Myocyte (in vitro differentiated cells): Measurements from ENCODE around the gene MINDY4B. TPM values are rescaled to one million over a fixed set of nuclear protein-coding genes. Genes with fewer than 3 reads are reported as not detected.

Experiments
- DNase-seq: peaks from one replicate; pipeline ENCODE4 v3.0.0-alpha.2; 2012; ENCODE audit warnings: low read depth
- polyA plus RNA-seq: library from polyadenylated mRNA; unstranded; fragments of >200 nt; gene quantifications from one replicate; pipeline ENCODE4 v1.2.1, GENCODE V29; 2012; ENCODE audit warnings: missing spikeins
- total RNA-seq: library from RNA; depleted of rRNA; stranded (reverse); fragments of >200 nt; gene quantifications from 2 replicates; pipeline ENCODE4 v1.2.3, GENCODE V29; 2014

The MINDY4B gene
- total RNA-seq = not detected in 2 replicates
- polyA plus RNA-seq = not detected

DNA sequence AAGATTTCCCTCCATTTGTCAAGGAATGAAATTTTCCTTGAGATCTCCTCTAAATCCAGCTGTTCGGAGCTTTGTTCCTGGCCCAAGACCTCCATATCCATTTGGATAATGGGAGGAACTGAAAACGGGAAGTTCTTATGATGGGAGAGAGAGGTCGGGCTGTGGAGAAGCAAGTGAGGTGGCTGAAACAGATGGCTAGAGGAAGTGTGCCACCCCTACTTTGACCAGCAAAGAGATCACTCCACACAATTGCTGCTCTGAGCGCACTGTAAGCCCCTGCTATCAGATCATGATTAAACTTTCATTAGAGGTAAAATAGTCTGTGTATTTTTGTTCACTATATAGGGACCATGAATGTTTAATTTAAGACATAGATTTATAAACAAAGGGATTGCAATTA lies at the start of gene MINDY4B:
Gene MINDY4B (minus strand): TSS at position 101 of the 400 bp plus-strand sequence. CDS start 0 bp downstream, at position 101.
- no peak for DNase-seq

DNA sequence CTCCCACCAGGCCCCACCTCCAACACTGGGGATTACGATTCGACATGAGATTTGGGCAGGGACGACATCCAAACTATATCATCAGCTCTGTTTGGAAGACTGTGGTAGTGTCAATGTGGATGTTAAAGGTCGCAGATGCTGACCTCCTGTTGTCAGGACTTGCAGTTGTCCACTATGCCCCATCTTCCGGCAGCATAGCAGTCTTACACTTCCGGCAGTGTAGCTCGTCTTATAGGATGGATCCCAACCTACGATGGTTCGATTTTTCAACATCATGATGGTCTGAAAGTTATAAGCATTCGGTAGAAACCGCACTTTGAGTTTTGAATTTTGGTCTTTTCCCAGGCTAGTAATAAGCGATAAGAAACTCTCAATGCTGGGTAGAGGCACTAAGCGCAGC lies 46.7 kb upstream of the MINDY4B start:
- DNase-seq = no peak

DNA sequence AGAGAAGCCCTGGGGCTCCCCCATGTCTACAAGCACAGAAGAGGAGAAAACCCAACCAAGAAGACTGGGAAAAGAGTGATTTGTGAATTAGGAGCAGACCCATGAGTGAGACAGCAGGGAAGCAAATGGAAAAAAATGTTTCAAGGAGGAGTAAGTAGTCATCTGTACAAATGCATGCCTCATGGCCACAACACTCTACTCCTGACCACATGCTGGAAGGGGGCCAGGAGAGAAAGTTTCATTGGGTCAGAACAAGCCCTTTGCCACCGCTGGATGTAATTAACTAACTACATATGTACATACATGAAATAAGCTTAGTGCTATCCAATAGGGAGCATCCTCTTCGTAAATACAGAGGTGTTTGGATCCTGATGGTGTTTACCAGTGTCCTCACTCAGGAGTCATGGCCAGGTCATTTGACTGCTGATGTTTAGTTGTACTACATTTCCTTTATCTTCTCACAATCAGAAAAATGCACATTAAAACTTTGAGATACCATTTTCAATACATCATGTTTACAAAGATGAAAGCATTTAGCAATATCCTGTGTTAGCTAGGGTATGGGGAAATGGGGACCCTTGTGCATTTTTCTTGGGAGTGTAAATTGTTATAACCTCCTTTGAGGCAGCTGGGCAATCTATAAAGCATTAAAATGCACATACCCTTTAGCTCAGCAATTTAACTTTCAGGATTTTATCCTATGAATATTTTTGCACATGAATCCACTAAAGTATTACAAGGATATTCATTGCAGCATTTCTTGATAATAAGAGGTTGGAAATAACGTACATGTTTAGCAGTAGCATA lies 40.2 kb upstream of the MINDY4B start:
- peak; percentile 61 for DNase-seq

DNA sequence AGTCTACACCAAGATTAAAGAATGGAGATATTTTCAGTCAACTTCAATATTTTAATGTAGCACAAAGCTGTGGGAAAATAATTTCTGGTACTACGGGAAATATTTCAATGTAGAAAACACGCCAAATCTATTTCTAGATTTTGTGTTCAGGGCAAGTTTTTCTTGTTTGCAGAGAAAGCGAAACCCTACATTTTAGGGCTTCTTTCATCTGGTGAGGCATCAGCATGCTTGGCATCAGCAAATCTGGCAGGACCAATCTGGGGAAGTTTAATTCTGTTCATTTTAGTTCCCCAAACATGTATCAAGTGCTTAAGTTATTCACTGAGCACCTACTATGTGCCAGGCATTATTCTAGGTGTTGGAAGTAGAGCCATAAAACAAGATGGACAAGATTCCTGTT lies 37.0 kb upstream of the MINDY4B start:
- DNase-seq = no peak

DNA sequence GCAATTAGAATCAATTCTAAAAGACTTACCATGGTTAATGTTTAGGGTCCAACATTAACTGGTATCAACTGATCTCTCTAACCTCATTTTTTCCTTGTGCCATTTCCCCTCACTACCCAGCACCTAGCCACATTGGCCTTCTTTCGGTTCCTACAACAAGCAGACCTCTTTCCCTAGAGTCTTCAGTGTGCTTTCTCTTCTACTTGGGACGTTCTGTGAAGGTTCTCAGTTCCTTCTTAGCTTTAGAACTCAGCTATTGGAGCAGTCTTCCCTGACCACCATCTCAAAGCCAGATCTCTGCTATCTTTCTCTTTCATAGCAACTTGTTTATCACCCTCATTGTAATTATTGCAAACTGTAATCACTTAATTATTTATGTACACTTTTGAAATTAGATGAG lies 31.5 kb upstream of the MINDY4B start:
- no peak for DNase-seq

DNA sequence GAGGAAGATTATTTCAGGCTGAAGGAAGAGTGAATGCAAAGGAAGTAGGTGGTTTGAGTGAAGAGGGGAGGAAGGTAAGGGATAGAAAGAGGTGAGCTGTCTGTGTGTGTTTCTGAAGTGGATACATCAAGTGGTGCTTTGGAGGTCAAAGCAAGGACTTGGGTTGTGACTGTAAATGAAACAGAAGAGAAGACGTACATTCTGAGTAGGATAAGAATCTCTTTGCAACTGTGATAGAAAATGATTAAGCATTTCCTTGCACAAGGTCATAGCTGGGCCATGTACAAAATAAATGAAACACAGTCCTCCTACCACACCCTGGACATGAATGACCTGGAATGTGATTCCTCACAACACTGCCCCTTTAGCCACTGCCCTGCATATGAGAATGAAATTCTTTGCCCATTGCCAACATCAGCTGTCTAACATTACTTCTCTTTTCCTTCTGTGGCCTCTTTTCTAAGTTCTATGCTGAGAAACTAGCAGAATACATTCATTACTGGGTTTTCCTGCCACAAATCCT lies 28.3 kb upstream of the MINDY4B start:
- DNase-seq = peak; percentile 19

DNA sequence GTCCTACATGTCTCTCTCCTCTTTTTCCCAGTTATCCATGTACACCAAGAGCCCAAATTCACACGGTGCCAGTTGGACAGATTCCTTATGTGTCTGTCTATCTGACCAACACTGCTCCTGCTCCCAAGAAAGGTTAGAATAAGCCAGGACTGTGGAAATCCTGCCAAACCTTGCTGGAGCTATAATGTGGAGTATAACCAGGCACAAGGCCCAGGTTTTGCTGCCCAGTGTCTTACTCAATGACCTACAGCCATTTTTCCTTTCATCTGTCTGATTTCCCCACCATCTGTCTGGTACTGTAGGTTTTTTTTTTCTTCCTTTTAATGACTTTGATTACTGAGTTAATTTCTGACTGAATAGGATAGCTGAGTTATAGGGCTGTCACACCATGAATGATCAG lies 26.5 kb upstream of the MINDY4B start:
- no peak for DNase-seq

DNA sequence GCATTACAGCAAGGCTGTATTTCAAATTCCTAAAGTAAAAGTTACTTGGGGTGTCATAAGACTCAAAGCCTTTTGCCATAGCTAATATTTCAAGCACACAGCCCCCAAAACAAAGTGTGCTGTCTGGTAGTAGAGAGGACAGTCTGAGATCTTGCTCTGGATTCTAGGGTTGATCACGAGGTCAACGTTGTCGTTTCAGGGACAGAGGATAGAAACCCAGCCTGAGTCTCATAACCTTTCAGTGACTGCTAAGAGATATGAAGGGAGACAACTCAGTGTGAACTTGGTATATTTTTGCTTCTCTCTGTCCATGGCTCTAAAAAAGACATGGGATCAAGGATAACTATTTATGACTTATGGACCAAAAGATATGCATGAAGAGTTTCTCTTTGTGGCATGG lies 25.6 kb upstream of the MINDY4B start:
- DNase-seq = no peak

DNA sequence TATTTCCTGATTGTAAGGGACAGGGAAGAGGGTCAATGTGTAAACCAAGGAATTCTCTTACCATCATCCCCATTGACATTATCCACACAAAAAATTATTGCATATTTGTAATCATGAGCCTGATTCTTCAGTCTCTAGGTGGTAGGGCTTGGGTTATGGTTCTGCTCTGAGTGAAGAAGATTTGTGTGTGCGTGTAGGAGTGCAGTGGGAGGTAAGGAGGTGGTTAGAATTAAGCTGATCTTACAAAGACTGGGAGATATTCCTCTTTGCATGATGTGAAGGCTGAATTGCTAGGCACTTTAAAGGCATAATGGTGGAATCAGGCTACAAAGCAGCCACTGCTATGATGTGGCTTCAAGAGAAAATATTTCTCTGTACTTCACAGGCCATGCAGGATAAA lies 23.0 kb upstream of the MINDY4B start:
- DNase-seq = no peak

DNA sequence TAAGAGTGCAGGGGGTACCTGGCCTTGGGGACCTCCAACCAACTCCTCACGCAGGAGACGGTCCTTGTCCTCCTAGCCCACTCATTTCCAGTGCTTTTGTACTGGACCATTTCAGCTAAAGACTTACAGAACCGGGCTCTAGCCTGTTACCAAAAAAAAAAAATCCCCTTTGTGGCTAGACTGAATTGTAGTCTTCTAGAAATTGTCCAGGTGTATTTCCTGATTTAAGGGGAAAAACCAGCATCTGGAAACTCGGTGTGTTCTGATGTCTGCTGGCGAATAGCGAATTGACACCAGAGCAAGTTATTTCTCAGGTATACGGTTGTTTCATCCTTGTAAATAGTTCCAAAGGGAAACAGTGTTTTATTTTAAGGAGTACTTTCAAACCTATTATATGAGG lies 21.1 kb upstream of the MINDY4B start:
- DNase-seq = no peak

DNA sequence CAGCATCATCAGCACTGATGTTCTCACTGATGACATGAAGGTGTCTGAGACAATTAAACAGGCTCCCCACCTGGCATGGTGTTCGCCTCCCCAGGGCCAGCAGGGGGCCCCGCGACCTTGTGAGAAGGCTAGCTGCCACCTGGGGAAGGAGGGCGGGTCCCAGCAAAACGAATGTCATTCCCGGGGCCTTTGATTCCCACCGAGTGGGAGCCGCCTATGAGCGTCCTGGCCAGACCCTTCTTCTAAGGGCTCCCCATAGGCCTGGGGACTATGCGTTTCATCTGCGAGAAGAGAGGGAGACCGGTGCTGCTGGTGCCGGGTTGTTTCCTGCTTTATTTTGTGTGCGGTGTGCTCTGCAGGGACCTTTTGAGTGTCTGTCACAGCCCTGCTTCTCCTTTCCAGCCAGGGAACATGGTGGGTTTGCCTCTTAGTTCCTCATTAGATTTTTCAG lies 20.5 kb upstream of the MINDY4B start:
- peak; percentile 26 for DNase-seq

DNA sequence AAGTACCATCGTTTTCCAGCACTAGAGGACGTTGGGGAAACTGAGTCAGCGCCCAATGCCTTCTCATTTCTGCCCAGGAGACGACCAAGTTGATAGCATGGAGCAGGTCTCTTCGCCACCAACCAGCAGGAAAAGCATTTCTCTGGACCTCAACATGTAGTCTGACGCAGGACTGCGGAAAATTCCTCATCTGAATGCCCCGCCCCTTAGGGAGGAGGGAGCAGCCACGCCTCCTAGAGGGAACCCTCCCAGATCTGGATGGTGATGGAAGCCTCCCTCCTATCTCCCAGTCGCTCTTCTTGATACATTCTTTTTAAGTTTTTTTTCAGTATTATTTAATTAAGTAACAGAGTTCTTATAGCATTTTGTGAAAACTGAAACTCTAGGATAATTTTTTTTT lies 17.4 kb upstream of the MINDY4B start:
- no peak for DNase-seq

DNA sequence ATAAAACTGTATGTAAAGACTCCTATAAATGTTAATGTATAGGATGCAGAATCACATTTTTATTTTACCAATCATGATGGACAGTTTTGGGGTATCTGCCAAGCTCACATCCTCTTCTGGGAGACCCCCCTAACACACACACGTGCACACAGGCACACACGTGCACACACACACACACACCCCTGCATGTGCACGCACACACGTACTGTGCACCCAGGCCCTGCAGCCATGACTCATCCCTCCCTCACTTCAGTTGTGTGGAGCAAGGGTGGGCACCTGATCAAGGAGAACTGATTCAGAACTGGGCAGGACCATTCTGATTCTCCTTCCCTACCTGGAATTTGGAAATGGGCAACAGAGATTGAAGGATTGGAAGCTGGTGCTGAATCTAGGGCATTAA lies 16.0 kb upstream of the MINDY4B start:
- no peak for DNase-seq

DNA sequence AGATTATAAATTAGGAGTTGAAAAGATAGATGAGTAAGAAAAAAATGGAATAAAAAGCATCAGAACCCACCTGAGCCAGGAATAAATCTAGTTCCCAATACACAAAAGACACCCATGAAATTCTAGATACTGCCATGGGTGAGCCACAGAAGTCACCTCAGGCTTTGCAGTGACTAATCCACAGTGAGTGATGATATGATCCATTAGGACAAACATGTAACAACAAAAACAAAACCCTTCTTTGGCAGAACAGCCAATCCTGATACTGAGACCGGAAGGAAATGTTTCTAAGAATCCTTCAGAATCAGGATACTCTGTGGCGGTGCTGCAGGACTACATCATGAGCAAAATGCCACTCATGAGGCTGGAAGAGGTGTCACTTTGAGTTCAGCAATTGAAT lies 15.0 kb upstream of the MINDY4B start:
- no peak for DNase-seq

DNA sequence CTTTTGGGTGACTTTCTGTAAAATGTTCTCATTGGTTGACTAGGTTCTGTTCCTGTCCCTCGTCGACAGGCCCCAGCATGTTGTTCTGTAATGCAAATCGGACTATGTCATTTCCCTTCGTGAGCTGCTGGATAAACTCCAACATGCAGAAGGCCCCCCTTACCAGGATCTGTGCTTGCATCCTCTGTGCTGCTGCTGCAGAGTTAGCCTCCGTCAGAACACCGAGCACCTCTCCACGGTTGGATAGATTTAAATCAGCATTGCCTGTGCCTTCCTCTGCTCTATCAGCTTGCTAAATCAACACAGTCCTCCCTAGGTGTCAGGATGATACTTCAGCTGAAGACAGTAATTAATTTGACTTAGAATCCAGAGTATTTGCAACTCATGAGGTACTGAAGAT lies 12.7 kb upstream of the MINDY4B start:
- no peak for DNase-seq

DNA sequence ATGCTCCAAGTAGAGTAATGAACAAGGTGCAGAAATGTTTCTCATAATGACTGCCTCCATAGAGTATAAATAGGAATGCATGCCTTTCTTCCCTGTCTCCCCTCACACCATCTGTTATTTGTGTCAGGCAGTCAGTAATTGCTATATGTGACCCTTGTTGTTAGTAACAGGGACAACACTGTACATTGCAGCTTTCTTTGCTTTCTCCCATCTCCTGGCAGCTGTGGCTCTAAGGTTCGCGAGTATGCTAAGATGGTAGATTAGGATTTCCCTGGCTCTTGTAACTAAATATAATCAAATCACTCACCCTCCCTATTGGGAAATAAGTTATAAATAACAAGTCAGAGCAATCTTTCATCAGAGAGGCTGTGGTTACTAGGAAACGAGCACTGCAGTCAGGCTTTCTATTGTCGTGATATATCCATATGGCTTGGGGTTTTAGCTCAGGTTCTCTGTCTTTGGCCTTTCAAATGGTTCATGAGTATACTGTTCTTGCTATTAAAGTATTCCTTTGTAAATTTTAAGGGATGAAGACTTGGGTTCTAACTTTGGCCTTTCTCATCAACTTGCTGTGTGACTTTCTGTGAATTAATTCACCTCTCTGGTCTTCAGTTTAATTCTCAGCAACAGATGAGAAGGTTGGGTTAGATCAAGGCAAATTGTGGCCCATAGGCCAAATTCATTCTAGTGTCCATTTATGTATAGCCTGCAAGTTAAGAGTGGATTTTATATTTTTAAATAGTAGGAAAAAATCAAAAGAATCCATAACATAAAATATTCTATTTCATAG lies 8.1 kb upstream of the MINDY4B start:
- DNase-seq = peak; percentile 81

DNA sequence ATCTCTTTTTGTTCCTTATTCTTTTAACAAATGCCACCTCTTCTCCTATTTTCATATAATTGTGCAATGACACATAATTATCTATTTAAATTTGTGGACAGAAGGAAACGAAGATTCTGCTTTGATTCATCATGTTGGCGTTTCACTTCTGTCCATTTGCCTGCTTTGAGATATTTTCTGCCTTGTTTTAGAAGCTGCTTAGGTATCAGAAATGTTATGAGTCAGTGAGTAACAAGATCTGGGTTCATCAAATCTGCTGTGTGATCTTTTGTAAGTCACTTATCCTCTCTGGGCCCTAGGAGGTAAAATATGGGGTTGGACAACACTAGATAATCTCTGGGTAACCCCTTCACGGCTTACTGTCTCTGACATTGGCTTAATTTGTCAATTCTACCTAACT lies 7.3 kb upstream of the MINDY4B start:
- DNase-seq = no peak

DNA sequence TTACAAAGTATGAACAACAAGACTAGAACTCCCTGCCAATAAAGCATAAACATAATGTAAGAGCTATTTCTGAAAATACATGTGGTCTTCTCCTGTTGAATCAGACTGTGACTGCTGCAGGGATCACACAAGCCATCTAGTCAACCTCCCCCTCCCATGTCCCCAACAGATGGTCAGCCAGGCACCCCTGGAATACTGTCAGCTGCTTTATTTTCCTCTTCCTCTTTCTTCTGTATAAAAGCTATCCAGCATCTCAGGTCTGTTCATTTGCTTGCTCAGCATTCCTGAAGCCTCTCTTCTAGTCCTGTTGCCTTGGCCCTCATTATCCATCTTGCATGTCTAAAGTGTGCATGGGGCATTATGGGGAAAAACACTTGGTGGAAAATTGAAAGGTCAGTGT lies 6.5 kb upstream of the MINDY4B start:
- peak; percentile 57 for DNase-seq

DNA sequence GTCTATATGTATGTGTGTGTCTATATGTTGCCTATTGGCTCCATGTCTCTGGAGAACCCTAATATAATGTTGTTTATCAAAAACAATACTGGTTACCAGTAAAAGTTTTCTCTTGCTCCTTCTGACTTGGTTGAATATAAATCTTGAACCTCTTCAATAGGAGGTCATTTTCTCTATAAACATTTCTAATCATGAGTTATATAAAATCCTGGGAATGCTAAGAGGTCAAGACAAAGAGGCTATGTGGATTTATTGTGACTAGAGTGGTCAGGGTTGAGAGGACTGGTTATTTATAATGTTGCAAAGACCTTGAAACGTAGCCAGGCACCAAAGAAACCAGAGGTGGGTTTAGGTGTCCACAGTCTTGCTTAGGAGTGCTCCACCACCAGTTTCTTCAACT lies 1.2 kb upstream of the MINDY4B start:
- no peak for DNase-seq

DNA sequence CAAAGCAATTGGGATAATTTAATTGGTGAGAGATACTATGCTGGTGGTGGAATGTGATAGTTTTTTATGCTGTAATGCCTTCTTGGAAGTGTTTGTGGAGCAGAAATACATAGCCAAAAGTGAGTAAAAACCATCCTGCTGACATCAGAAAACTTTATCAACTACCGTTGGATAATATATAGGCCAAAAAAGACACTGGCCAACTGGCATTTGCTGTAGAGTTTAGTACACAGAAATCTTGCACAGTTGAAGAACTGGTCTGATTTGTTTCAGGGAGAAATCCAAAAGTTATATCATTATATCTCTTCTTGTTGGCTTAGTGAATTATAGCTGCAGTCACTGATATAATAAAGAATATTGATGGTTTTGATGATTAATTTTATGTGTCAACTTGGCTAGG lies 507 bp upstream of the MINDY4B start:
- no peak for DNase-seq

DNA sequence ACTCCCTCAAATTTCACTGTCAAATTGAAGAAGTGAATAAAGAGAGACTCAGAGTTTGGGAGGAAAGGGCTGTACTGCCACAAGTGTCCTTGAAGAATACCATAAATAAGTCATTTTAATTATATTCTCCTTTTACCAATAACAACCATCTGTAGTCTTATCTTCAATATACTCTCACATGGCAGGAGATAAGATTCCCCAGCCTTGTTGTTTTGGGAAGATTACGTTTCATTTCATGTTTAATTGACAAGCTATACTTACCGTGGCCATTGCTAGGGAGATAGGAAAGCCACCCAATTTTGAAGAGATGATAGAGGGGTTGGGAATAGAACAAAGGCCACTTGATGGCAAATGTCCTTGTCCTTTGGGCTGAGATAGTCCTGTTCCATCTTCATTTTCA lies 2.3 kb downstream of the MINDY4B start:
- DNase-seq = no peak

DNA sequence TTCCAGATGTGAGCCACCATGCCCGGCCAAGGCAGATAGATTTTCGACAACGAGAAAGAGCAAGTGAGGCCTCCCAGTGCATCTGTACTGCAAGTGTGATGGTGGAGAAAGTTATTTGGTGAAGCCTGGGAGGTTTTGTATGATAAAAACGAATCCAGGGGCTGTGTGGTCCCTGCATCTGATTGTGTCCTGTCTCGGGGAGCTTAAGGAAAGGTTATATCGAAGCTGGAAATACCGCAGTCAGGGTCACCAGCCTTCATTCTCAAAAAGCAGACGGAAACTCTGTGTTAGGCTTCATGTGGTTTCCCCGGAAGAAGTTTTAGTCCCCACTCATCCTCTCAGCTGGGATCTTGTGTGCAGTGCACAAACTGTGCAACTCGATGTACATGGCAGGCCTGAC lies 3.4 kb downstream of the MINDY4B start:
- DNase-seq = no peak
